D341Med (cell line): ENCODE data around the gene MAMDC2.

Experiments
- DNase-seq: peaks from one replicate; pipeline ENCODE4 v3.0.0; 2012; ENCODE audit warnings: low spot score

MAMDC2 gene, protein sequence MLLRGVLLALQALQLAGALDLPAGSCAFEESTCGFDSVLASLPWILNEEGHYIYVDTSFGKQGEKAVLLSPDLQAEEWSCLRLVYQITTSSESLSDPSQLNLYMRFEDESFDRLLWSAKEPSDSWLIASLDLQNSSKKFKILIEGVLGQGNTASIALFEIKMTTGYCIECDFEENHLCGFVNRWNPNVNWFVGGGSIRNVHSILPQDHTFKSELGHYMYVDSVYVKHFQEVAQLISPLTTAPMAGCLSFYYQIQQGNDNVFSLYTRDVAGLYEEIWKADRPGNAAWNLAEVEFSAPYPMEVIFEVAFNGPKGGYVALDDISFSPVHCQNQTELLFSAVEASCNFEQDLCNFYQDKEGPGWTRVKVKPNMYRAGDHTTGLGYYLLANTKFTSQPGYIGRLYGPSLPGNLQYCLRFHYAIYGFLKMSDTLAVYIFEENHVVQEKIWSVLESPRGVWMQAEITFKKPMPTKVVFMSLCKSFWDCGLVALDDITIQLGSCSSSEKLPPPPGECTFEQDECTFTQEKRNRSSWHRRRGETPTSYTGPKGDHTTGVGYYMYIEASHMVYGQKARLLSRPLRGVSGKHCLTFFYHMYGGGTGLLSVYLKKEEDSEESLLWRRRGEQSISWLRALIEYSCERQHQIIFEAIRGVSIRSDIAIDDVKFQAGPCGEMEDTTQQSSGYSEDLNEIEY

DNA sequence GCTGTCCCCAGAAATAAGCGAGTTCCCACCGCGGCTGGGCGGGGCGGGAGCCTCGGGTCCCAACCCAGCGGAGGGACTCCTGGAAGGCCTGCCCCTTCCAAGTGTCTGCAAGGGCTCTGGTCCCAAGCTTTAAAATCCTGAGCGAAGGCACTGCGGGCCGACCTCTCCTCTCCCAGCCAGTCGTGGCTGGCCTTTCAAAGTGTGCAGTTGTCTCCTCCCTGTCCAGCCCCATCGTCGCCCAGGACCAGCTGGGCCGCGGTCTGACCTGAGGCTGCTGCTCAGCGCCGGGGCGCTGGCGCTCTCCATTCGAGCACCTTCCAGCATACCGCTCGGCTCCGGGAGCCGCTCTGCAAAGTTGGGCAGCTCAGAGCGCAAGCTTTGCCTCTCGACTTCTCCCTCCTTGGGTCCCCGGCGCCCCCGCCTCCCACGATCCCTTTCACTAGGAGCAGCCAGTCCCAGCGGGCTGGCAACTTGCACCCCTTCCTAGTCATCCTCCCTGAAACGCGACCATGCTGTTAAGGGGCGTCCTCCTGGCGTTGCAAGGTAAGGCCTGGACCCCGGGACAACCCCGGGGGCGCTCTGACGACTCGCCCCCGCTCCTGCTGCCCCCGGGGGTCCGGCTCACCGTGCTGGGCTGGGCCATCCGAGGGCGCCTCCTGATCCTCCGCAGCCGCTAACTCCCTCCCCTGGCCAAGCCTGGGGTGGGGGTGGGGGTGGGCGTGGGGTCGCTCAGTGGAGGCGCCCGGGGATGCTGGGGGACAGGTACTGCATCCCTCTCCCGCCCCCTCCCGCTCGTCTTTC, at the start of gene MAMDC2:
Gene MAMDC2, plus strand, starts transcription at position 160 of the 801 bp plus-strand sequence. Its CDS starts 350 bp downstream, at position 510.
- no peak for DNase-seq

DNA sequence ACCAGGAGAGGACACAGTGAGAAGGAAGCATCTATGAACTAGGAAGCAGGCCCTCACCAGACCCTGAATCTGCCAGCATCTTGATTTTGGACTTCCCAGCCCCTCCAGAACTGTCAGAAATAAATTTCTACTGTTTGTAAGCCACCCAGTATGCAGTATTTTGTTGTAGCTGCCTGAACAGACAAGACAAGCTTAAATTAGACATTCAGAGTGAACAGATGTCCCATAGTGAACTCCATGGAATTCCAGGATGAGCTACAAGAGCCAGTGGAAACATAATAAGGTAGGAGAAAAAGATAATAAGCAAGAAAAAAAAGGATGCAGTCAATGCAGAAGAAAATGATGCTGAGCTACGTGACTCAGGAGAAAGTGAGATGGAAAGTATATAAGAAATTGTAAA, 47.8 kb upstream of the MAMDC2 start:
- DNase-seq, result no peak

DNA sequence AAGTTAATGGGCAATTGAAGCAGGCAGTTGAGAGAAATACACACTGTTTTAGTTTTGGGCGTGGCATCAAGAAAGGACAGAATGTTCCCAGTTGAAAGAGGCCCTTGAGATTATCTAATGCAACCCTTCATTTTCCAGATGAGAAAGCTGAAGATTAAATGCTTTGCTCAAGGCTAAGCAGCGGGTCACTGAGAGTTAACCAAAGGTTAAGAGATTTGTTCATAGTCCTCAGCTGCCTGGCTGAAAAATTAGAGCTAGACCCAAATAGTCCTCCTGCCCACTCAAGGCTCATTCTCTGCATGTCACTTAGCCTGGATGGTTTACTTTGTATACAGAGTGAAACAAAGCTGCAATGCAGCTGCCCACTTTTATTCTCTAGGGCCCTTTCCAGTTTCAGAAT, 46.7 kb upstream of the MAMDC2 start:
- DNase-seq, result no peak

DNA sequence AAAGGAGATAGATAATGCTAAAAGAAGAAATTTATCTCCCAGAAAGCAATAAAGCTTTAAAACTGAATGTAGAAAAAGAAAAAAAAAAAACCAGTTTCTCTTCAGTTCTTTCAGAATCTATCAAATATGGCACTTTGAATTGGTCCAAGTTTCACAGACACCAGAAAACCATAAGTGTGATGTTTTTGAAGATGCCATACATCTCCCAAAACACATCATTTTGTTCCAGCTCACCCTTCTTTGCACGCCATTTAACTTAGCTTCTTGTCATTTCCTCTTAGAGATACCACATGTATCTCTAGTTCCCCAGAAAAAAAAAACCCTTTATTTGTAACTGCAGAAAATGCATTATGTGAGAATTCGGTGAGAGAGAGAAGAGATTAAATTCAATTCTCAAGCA, 46.1 kb upstream of the MAMDC2 start:
- DNase-seq, result no peak

DNA sequence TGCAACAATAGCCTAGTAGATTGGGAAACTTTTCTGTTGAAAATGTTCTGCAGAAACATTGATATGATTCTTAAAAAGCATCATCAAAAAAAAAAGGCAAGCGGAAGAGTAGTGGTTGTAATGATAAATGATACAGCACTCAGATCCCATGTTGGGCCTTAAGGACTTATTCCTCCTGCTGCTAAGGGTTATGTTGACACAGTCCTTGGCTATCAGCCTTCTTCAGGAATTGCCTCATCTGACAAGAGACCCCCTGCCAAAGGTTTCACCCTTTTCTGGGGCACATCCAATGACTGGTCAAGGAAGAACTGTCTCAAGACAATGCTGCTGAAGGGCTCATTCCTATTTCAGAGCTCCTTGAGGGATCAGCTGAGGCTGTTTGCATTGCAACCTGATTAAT, 44.3 kb upstream of the MAMDC2 start:
- no peak for DNase-seq

DNA sequence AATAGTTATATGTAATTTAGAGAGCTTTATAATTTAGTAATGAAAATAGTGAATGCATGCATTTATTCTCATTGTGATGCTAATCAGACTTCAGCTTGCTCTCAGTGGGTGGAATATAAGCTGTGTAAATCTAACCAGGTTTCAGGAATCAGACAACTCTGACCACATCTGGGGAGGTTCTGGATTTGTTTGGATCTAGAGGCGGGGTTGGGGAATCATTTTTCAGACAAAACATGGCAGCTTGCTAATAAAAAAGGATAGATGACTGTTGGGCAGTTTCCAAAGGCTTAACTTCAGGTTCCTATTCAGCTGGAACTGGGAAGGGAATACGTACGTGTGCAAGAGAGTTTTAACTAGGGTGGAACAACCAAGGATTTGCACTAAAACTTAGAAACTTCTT, 43.2 kb upstream of the MAMDC2 start:
- no peak for DNase-seq

DNA sequence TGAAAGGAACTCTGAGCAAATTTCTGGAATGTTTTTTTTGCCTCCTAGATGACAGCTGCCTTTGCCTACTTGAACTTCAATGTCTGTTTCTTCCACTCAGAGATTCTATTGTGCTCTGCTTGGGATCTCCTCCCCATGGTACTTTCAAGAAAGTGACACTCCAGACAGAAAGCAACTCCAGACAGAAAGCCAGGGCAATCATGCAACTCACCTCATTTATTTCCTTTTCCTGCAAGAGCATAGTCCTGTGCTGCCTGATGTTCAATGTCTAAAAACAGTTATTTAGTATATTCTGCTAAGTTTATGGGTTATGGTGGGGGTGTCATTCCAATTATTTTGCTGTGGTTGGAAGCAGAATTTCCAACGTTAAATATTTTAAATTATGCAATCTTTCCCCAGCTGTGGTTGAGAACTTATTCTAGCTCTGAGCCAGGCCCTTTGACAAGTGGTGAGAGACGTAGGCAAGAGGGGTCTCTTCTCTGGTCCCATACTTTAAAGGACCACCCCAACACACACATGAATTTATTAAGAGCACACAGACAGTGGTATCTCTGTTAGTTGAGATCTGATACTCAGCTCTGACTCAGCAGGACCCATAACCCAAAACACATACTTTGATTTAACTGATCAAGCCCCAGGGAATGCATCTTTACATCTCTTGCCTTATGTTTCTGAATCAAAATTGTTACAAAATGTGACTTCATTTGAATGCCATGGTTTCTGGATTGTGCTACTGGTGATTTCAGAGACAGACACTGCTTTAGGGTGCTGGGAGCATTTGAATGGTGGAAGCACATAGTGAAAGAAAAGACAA, 39.5 kb upstream of the MAMDC2 start:
- DNase-seq, result no peak

DNA sequence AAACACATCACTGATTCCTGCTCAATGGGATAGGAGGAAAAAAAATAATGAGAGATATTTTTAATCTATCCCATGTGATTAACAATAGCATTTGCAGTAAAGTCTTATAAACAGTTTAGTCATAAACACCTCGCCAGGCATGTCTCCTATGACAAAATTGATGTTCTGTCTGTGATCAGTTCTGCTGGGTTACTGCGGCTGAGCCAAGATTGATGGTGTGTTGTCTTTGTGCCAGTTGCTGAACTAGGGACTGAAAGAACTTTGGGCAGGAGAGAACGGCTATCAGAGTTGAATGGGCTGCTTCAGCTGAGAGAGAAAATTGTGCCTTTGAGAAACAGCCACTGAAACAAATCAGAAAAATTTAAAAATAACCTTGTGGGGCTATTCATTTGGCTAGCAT, 37.3 kb upstream of the MAMDC2 start:
- no peak for DNase-seq

DNA sequence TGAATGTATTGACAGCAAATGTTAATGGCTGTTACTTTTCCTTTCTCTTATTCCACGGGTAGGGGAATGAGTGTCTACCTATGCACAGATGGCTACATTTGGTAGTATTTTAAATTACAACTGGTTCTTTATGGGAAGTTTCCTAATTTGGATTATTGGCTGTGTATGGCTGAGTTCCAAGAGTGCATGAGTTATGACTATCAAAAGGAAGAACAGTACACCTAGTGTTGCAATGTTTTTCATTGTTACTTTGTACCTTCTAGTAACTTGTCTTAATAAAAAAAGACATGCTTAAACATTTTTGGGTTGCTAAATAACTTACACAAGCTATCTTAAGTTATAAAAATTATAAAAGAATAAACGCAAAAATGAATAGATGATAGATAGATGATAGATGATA, 35.8 kb upstream of the MAMDC2 start:
- DNase-seq, result no peak

DNA sequence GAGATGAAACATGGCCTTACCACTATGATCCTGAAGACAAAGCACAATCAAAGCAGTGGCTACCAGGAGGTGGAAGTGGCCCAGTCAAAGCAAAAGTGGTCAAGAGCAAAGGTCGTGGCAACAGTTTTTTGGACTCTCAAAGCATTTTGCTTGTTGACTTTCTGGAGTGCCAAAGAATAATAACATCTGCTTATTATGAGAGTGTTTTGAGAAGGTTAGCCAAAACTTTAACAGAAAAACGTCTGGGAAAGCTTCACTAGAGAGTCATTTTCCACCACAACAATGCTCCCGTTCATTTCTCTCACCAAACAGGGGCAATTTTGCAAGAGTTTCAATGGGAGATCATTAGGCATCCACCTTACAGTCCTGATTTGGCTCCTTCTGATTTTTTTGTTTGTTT, 33.6 kb upstream of the MAMDC2 start:
- no peak for DNase-seq

DNA sequence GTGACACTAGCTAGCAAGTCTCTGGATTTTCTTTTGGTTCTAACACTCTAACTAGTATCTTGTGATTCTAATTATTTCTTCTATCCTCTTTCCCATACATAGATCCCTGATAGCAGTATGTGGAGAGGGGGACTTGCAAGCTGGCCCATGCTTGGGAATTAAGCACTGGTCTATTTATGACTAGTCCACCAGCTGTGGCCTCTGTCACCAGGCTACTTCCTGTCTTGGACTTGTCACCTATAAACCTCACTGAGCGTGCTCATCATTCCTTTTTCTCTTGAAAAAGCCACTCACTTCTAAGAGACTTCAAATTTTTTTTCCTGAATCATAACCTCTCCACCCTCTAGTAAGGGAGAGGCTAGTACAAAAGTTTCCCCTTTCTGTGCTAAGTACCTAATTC, 32.3 kb upstream of the MAMDC2 start:
- no peak for DNase-seq

DNA sequence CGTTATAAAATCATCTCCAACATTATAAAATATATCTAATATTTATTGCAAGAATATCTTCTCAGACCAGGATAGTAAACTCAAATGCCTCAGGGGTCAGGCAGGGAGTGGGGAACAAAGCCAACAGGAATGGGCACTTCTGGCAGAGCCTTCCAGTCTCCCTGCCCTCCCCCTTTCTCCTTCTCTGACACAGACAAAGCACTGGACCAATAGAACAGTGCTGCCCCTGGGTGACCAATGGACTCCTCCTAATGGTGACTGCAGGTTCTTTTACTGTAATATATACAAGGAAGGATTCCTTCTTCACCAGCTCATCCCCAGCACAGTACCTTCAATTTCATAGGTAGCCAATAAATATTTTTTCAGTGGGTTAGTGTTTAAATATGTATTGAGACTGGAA, 31.1 kb upstream of the MAMDC2 start:
- DNase-seq, result no peak

DNA sequence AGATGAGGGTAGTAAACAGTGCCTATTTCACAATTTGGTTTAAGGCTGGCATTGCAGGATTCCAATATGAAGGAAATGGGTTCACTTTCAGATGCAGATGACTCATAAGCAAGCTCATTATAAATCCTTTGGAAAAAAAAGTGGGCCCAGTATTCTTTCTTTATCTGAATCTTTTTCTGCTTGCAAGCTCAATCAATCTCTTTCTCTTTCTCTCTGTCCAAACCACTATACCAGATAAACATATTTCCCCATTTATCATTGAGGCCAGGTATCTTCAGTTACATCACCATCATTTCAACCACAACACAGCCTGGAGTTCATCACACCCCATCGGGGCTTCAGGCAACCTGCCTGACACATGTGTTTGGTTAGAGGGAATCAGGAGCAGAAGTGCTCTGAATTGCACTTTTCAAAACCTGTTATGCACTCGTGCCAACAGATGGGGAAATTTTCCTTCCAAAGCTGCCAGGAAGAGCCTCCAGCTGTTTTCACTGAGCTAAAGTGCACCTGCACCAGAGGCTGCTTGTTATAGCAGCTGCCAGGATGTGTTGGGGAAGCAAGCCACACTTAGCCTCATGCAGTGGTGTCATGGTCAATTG, 30.0 kb upstream of the MAMDC2 start:
- peak; percentile 25 for DNase-seq

DNA sequence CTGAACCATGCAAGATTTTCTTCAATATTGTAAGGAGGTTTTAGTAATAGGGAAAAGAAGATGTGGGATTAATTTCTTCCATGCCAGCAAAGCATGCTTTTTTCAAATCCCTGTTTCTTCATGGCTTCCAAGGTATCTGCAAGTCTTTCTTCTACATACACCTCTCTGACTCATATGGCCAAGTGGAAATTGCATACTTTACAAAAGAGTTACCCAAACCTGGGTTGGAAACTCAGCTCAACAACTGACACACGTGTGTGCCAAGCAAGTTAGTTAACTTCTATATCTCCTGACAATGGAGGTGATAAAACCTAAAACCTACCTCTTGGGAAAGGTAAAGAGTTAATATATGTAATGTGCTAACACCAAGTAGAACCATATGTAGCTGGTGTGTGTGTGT, 28.5 kb upstream of the MAMDC2 start:
- no peak for DNase-seq

DNA sequence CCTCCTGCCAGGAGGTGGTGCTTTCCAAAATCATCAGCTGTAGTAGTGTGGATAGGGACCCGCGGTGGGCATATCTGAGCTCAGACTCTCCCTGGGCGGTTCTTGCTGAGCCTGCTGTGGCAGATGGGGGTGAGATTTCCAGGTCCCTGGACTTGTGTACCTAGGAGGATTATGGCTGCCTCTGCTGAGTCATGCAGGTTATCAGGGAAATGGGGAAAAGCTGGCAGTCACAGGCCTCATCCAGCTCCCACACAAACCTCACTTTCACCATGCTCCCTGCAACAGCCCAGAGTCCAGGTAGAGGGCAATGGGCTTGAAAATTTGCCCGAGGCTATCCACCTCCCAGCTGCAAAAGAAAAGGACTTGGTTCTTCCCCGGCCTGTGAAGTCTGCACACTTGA, 23.4 kb upstream of the MAMDC2 start:
- peak; percentile 59 for DNase-seq

DNA sequence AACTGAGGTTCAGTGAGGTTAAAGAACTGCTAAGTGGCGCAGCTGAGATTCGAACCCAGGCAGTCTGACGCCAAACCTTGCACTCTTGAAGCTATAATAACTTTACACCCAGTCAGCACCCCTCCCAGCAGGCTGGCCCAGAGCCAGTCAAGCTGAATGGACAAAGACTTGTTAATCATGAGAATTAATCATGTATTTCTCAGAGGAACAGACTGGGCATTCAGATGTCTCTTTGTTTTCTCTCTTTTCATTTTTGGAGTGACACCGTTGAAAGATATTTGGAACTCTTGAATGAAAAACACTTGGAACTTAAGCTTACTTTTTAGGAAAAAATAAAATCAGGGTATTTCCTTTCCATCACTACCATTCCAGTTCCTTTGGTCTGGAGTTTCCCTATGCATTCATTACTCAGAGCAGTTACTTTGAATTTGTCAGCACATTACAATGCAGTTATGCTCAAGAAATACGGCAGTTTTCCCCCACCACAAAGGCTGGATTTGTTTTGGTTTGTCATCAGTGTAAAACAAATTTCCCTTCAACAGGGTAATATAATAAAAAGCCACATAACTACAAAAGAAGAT, 22.6 kb upstream of the MAMDC2 start:
- DNase-seq, result no peak

DNA sequence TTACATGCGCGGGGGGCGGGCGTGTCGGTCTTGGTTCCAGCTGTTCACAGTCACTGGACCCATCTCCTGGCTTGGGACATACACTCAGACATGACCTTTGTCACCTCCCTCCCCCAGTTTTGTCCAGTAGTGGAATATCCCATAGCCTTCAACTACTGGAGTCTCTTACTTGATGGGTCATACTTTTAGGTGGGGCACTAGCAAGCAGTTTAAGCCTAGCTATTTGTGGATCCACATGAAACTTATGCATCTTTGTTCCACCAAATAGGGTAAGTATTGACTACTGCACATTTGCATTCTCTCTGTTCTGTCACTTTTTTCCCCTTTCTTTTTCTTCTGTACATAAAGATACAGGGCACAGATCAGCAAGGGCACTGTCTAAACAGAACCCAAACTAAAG, 15.4 kb upstream of the MAMDC2 start:
- DNase-seq, result no peak

DNA sequence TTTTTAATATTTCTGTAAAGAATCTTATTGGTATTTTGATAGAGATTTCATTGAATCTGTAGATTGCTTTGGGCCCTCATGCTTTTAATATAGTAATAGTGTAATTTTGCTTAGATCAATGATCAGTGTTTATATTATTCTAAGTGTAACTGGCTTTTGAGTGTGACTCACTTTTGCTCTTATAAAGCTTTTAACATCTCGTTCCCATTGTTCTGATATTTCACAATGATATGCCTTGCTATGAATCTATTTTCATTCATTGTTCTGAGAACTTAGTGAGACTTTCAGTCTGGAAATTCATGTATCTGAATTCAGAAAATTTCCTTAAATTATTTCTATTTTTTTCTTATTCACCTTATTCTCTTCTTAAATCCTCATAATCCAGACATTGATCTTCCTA, 13.5 kb upstream of the MAMDC2 start:
- DNase-seq, result no peak

DNA sequence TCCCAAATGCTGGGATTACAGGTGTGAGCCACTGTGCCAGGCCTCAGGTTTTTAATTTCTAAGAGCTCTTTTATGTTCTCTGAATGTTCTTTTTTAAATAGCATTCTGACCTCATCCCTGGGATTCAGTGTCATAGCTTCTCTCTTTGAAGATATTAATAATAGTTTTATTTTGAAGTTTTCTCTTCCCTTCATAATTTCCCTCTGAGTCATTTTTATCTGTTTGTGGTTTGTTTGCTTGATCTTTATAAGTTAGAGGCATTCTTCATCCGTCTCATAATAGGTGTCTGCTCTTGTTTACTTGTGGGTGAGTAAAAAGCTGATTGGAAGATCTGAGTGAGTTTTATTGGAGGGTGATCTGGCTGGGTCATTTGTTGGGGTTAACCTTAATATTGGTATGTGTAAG, 12.5 kb upstream of the MAMDC2 start:
- no peak for DNase-seq

DNA sequence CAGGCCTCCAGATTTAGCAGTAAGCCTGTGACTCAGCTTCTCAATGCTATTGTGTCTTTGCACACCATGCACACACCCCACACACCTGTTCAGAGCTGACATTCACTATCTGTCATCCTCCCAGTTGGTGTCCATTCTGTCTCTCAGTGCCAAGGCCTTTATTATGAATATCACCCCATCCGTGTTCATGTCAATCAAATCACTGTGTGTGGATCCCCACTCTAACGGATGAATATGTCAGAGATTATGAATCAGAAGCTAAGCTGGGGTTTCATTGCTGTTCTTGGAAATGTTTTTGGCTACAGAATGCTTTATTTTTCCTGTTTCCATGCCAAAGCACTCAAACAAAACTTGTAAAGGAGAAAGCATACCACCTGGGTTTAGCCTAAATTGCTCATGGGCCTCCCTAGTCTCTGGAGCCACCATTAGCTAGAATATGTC, 9.4 kb upstream of the MAMDC2 start:
- DNase-seq, result peak; percentile 50

DNA sequence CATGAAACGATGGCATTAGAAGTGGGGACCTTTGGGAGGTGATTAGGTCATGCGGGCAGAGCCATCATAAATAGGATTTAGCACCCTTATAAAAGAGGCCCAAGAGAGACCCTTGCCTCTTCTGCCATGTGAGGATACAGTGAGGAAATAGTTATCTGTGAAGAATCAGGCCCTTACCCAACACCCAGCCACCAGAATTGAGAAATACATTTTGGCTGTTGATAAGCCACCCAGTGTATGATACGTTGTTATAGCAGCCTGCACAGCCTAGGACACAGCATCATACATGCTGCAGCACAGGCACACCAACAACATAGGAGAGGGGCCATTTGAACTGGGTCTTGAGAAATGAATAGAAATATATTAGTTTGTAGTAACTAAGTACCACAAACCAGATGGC, 8.0 kb upstream of the MAMDC2 start:
- DNase-seq, result no peak
